HG03064 (cell line): Measurements from ENCODE around the gene PPP2R2C.

ENCODE experiments used
- ATAC-seq: cut with Tn5 transposase; IDR thresholded peaks from one replicate; pipeline ENCODE4 v1.9.1; 2021; ENCODE audit warnings: low read depth; ENCODE audit not compliant: unreplicated experiment

The PPP2R2C gene

DNA sequence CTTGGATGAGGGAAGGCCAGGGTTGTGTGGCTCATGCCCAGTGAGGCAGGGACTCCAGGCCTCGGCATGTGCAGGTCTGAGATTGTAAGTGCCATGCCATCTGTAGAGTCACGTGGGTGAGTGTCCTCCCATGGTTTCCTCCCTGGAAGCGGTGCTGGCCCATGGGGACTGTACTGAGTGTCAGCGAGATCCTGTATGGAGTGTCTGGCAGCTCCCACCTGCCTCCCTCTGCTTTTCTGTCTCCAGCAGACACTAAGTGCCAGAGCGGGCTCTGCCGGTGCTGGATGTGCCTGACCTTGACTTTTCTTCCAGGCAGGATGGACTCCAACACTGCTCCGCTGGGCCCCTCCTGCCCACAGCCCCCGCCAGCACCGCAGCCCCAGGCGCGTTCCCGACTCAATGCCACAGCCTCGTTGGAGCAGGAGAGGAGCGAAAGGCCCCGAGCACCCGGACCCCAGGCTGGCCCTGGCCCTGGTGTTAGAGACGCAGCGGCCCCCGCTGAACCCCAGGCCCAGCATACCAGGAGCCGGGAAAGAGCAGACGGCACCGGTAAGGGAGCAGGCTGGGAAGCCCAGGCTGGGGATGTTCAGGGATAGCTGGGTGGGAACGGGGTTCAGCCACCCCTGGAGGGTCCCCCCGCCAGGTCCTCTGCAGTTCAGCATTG lies 195.1 kb downstream of the PPP2R2C start:
- no peak for ATAC-seq

DNA sequence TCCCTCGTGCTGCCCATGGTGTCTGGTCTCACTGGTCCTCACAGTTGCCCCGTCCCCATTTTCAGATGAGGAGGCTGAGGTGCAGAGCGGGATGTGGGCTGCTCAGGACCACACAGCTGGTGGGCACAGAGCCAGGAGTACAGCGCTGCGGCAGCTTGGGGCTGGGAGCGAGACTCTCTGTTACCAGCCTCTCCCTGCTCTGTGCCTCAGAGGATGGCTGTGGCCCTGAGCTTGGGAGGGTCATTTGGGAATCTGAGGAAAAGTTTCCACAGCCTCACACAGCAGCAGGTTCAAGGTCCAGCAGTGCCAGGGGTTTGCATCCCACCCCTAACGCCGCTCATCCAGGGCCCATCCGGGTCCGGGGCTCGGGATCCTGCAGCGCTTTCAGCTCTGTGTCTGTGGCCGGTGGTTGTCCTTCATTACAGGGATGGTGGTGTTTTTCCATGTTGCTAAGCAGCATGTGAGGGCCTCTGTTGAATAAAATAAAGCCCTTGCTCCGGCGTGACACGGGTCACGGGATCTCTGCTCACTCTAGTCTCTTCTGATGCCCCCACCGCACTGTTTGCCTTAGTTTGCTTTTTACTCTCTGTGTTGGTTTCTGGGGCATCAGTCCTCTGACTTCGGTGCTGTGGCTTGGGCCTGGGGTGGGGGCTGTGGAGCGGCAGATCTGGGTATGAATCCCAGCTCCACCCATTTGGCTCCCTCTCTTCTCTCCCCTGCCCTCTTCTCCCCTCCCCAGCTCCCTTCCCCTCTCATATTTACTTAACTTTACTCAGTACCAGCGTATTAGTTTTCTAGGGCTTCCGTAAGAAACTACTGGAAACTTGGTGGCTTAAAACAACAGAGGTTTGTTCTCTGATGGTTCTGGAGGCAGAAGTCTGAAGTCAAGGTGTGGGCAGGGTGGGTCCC lies 196.3 kb downstream of the PPP2R2C start:
- ATAC-seq: no peak

DNA sequence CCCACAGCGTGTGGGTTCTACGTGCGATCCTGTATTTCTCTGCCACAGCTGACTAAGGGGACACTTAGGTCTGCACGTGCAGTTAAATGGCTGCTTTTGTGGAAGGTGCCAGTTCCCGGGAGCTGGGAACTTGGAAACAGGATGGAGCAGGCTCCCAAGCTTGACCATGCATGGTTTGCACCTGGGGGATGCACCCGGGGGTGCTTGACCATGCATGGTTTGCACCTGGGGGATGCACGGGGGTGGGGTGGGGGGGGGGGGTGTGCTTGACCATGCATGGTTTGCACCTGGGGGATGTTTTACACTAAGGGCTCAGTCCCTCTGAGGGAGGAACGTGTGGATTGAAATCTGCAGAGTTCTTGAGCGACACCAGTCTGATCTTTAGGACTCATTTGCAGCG lies 197.1 kb downstream of the PPP2R2C start:
- no peak for ATAC-seq

GRCh38 chr4:6273661-6273990 lies 198.8 kb downstream of the PPP2R2C start:
- no peak for ATAC-seq

GRCh38 chr4:6272863-6273660 lies 199.4 kb downstream of the PPP2R2C start:
- no peak for ATAC-seq

GRCh38 chr4:6271701-6272465 lies 200.5 kb downstream of the PPP2R2C start:
- no peak for ATAC-seq

GRCh38 chr4:6271206-6271605 lies 201.2 kb downstream of the PPP2R2C start:
- ATAC-seq: no peak

GRCh38 chr4:6270636-6271121 lies 201.7 kb downstream of the PPP2R2C start:
- no peak for ATAC-seq
